Measurements from ENCODE around the gene EFL1.

The EFL1 gene

DNA sequence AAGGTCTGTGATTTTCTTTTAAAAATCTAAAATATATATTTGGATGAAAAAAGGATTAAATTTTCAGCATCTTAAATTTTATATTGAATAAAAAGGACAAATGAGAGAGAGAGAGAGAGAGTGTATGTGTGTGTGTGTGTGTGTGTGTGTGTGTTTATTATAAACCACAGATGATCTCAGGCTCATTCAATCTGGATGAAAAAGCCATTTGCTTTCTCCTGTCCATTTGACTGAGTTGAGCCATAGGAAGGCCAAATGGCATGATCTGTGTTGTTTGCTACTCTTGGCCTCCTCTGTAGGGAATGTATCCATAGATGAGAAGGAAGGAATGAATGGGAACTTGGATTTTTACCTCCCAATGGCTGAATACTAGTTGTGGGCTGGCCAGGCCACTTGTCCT, 124.2 kb downstream of the EFL1 start:
- Histone ChIP-seq H3K4me1 (ENCODE audit: insufficient read depth, low read length) (no peaks in the 10 kb centered on the region), H3K9ac (ENCODE audit: low read depth, low read length) (no peak overlapping the region), H3K9me3 (ENCODE audit: control insufficient read depth, insufficient read depth, low read length) (no peaks in the 10 kb centered on the region), H3K36me3 (ENCODE audit: insufficient read depth, low read length) (peaks cover 3% of the 10 kb centered on the region; the same call in 1 of the 2 replicates)

DNA sequence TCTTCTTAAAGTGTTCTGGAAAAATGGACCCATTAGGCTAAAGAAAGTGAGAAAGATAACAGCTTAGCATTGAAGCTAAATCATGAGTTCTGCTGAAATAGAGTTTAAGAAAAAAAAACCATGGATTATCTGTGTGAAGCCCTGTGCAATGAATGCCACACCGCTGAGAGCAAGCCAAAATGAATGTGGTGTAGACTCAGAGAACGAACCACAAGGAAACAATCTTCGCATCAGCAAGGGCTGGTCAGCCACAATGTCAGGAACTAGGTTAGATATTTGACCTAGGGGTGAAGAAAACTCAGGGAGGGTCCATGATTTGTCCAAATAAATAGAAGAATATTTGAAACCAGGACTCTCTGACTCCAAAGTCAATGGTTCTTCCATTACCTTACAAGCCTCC, 125.3 kb downstream of the EFL1 start:
- H3K36me3 ChIP-seq (ENCODE audit: insufficient read depth, low read length) = peaks cover 3% of the 10 kb centered on the region; the same call in 1 of the 2 replicates
- no peaks in the 10 kb centered on the region for H3K9me3 ChIP-seq (ENCODE audit: control insufficient read depth, insufficient read depth, low read length)
- H3K4me1 ChIP-seq (ENCODE audit: insufficient read depth, low read length) = no peaks in the 10 kb centered on the region
- no peak overlapping the region for H3K9ac ChIP-seq (ENCODE audit: low read depth, low read length)

DNA sequence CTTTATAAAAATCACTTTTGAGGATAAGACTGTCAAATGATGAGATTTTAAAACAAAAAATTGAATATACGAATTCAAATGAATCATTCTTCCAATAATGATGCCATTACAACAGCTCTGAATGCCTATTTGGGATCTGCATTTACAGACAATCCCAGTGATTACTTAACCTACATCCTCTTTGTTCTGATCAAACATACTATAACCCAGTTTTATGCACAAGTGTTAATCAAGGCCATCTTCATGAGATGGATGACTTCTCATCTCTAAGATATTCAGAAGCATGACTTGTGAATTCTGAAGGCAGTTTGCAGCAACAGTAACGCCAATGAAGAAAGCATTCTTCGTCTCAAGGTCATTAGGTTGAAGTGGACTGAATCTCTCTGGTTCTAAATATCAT, 126.4 kb downstream of the EFL1 start:
- peaks cover 3% of the 10 kb centered on the region; the same call in 1 of the 2 replicates for H3K36me3 ChIP-seq (ENCODE audit: insufficient read depth, low read length)
- no peaks in the 10 kb centered on the region for H3K4me1 ChIP-seq (ENCODE audit: insufficient read depth, low read length)
- H3K9ac ChIP-seq (ENCODE audit: low read depth, low read length) = no peak overlapping the region
- no peaks in the 10 kb centered on the region for H3K9me3 ChIP-seq (ENCODE audit: control insufficient read depth, insufficient read depth, low read length)

DNA sequence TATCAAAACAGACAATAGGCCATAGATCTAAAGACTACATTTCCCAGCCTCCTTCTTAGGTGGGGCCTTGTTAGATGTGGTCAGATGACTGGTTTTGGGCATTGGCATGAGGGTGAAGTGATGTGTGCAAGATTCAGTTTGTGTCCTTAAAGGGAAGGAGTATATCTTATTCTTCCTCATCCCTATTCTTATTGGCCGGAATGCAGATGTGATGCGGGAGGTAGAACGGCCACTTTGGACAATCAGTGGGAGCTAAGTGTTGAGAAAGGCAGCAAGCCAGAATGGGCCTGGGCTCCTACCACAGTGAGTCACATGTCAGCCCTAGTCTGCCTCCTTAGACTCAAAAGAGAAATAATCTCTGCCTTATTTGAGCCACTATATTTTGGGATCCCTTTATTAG, 126.9 kb downstream of the EFL1 start:
- H3K9ac ChIP-seq (ENCODE audit: low read depth, low read length) = no peak overlapping the region
- H3K9me3 ChIP-seq (ENCODE audit: control insufficient read depth, insufficient read depth, low read length) = no peaks in the 10 kb centered on the region

DNA sequence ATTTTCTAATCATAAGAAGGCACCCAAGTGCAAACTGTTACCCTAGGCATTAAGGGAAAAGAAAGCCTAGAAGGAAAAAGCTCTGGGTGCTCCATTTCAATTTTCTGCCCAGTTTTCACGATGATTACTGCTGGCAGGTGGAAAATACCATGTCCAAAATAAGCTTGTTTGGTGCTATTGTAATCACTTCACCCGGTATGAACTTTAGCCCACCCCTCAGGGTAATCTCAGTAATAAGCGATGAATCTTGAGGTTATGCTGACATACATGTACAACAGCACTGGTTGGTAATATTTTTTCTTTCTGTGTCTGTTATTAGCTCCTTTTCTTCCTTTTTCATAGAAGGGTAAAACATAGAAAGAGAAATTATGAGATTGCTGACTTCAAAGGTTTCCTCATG, 128.1 kb downstream of the EFL1 start:
- no peaks in the 10 kb centered on the region for H3K9me3 ChIP-seq (ENCODE audit: control insufficient read depth, insufficient read depth, low read length)
- H3K4me1 ChIP-seq (ENCODE audit: insufficient read depth, low read length) = no peaks in the 10 kb centered on the region
- H3K36me3 ChIP-seq (ENCODE audit: insufficient read depth, low read length) = peaks cover 3% of the 10 kb centered on the region; the same call in 1 of the 2 replicates
- H3K9ac ChIP-seq (ENCODE audit: low read depth, low read length) = no peak overlapping the region

More for the DNA sequence above, 126.9 kb downstream of the EFL1 start:
- H3K4me1 ChIP-seq (ENCODE audit: insufficient read depth, low read length) = no peaks in the 10 kb centered on the region
- peaks cover 3% of the 10 kb centered on the region; the same call in 1 of the 2 replicates for H3K36me3 ChIP-seq (ENCODE audit: insufficient read depth, low read length)

DNA sequence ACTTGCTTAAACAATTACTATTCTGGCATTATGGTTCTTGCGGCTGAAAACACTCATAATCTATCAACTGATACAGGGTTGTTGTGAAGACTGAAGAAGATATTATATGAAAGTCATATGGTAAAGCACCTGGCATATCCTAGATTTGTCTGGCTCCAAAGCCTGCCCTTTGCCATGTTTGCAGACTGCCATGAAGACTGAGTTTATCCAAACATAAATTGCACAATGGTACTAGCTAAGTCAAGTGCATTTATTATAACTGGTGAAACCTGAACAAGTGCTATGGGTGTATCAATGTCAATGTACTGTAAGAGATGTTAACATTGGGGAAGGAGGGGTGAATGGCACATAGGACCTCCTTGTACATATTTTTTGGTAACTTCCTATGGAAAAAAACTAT, 129.3 kb downstream of the EFL1 start:
- no peak overlapping the region for H3K9ac ChIP-seq (ENCODE audit: low read depth, low read length)
- H3K36me3 ChIP-seq (ENCODE audit: insufficient read depth, low read length) = no peaks in the 10 kb centered on the region; the same call in 1 of the 2 replicates
- no peaks in the 10 kb centered on the region for H3K4me1 ChIP-seq (ENCODE audit: insufficient read depth, low read length)
- no peaks in the 10 kb centered on the region for H3K9me3 ChIP-seq (ENCODE audit: control insufficient read depth, insufficient read depth, low read length)

DNA sequence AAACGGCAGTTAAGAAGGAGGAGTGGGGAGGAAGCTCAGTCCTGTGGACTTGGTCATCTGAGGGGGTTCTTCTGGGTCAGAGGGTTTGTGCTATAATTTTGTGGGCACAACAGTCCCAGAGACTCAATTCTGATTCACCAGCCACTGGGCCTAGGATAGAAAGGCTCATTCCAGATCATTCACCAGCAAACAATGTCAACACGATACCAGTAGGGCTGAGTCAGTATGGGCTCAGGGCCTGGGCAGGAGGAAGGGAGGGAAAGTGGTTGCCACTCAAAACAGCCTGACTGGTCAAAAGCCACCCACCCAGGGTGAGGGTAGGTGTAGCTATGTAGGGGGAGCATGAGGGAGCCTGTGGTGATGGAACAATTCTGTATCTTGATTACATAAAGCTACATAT, 129.8 kb downstream of the EFL1 start:
- Histone ChIP-seq H3K4me1 (ENCODE audit: insufficient read depth, low read length) (no peaks in the 10 kb centered on the region), H3K36me3 (ENCODE audit: insufficient read depth, low read length) (no peaks in the 10 kb centered on the region; the same call in 1 of the 2 replicates)

DNA sequence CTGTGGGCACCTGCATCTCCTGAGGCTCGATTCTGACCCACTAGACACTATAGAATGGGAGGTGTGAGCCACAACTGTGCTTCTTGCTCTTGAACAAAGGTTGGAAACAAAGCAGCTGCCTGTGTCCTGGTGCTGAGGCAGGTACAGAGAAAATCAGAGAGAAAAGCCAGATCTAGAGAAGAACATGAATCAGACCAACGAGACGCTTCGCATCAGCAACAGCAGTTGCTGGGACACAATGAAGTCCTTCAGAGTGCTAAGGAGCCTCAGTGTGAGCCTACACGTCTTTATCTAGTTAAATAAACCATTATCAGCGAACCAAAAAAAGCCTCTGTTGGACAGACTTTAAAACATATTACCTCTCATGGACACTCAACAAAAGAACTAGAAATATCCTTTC, 130.4 kb downstream of the EFL1 start:
- no peaks in the 10 kb centered on the region for H3K4me1 ChIP-seq (ENCODE audit: insufficient read depth, low read length)
- no peaks in the 10 kb centered on the region for H3K9me3 ChIP-seq (ENCODE audit: control insufficient read depth, insufficient read depth, low read length)
- no peak overlapping the region for H3K9ac ChIP-seq (ENCODE audit: low read depth, low read length)
- no peaks in the 10 kb centered on the region; the same call in 1 of the 2 replicates for H3K36me3 ChIP-seq (ENCODE audit: insufficient read depth, low read length)

More for the DNA sequence above, 129.8 kb downstream of the EFL1 start:
- Histone ChIP-seq H3K9ac (ENCODE audit: low read depth, low read length) (no peak overlapping the region), H3K9me3 (ENCODE audit: control insufficient read depth, insufficient read depth, low read length) (no peaks in the 10 kb centered on the region)

DNA sequence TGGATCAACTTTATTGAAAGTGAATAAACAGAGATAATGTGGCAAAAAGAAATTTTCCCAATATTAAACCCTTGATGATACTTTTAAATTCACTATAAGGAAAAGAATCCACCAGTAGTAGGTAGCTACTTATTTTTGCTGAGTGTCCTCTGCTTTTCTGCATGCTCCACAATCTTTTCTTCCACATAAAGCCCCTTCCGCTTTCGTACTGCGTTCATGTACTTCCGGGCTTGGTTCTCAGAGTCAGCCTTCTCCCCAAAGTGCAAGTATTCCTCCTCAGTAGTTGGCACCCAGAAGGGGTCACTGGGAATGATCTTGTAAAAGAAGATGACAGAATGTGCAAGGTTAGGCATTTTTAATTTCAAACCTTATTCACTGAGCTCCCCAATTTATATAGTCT, 132.3 kb downstream of the EFL1 start:
- Histone ChIP-seq H3K4me1 (ENCODE audit: insufficient read depth, low read length) (no peaks in the 10 kb centered on the region), H3K36me3 (ENCODE audit: insufficient read depth, low read length) (no peaks in the 10 kb centered on the region; the same call in 1 of the 2 replicates), H3K9ac (ENCODE audit: low read depth, low read length) (no peak overlapping the region), H3K9me3 (ENCODE audit: control insufficient read depth, insufficient read depth, low read length) (no peaks in the 10 kb centered on the region)

DNA sequence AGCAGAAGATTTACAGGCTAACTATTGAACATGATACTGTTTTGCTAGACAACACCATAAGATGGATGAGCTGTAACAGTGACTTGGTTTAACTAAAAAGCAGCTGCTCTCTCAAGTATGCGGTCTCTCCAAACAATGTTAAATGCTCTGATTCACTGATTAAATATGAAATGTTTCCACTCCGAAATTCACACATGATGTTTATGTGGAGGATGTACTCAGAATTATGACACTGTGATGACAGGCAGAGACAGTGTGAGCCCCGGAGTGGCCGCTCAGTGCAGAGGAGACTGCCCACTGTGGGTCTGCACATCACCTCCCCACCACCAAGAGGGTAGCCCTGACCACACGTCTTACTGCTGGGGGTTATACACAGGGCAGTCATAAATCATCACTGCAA, 132.8 kb downstream of the EFL1 start:
- no peaks in the 10 kb centered on the region; the same call in 1 of the 2 replicates for H3K36me3 ChIP-seq (ENCODE audit: insufficient read depth, low read length)
- no peaks in the 10 kb centered on the region for H3K9me3 ChIP-seq (ENCODE audit: control insufficient read depth, insufficient read depth, low read length)
- H3K4me1 ChIP-seq (ENCODE audit: insufficient read depth, low read length) = no peaks in the 10 kb centered on the region
- no peak overlapping the region for H3K9ac ChIP-seq (ENCODE audit: low read depth, low read length)

DNA sequence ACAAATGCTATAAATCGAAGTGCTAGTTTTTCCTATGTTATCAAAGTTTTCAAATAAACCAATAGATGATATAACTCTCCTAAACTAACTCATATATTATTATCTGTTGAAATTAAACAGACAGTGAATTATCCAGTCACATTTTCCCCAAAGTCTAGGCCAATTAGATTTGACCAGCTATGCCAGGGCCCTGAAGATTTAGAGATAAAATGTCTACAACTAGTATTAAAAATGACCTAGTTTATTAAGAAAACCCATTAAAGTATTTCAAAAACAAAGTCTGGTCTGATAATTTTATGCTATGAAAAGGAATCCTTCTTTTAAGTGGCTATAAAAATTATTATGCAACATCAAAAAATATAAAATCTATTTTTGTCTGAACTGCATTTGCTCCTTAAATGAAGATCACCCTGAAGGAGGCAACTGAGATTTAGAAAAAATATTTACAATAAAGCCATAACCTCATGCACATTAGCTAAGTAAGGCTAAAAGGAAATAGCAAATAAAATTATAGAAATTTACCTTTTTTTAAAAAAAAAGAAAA, 133.3 kb downstream of the EFL1 start:
- Histone ChIP-seq H3K36me3 (ENCODE audit: insufficient read depth, low read length) (no peaks in the 10 kb centered on the region; the same call in 1 of the 2 replicates), H3K9ac (ENCODE audit: low read depth, low read length) (no peak overlapping the region), H3K9me3 (ENCODE audit: control insufficient read depth, insufficient read depth, low read length) (no peaks in the 10 kb centered on the region), H3K4me1 (ENCODE audit: insufficient read depth, low read length) (no peaks in the 10 kb centered on the region)

DNA sequence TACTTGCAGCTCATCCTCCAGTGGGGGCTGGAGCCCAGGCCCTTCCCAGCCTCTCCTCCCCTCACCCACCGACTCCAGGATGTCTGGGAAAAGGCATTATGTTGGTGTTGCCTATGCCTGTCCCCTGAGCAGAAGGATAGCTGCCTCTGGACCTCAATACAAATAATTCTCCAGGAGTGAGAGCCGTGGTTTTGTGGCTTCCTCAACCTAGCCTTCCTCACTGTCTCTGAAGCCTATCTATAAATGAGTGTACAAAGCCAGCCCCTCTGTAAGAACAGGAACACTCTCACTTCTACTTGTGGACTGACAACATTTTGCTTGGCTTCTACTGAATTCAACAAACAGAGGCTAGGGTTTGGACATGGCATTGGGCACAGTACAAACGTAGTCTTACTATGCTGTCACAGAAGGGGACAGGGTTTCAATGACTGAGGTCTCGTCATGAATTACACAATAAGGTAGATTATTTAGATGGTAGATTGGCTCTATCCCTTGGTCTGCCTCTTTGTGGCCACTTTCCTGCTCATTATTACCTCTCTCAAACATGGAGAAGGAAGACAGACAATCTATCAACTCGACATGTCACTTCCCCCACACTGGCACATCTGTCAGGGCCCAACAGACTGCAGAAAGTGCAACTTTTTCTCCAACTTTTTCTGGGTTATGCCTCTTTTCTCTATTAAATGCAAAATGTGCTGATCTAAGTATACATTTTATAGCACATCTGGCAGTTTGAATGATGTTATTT, 134.0 kb downstream of the EFL1 start:
- H3K4me1 ChIP-seq (ENCODE audit: insufficient read depth, low read length) = no peaks in the 10 kb centered on the region
- no peaks in the 10 kb centered on the region; the same call in 1 of the 2 replicates for H3K36me3 ChIP-seq (ENCODE audit: insufficient read depth, low read length)
- H3K9ac ChIP-seq (ENCODE audit: low read depth, low read length) = no peak overlapping the region
- no peaks in the 10 kb centered on the region for H3K9me3 ChIP-seq (ENCODE audit: control insufficient read depth, insufficient read depth, low read length)

DNA sequence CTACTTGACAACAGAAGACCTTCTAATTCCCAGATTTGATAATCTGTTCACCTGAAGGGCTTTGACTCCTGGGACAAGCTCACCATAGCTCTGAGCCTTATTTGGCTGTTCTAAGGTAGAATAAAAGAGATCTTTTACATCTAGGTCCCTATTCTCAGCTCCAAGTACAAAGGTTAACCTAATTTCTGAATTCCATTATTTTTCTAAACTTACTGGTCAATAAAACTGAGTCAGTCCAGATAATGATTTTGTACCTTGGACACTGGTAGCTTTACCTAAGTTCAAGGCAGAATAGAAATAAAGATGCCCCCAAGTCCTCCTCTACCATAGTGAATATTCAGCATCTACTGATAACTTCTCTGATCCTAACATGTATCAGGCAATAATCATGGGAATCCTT, 135.0 kb downstream of the EFL1 start:
- no peaks in the 10 kb centered on the region for H3K9me3 ChIP-seq (ENCODE audit: control insufficient read depth, insufficient read depth, low read length)
- no peaks in the 10 kb centered on the region for H3K4me1 ChIP-seq (ENCODE audit: insufficient read depth, low read length)
- no peaks in the 10 kb centered on the region; the same call in 1 of the 2 replicates for H3K36me3 ChIP-seq (ENCODE audit: insufficient read depth, low read length)
- H3K9ac ChIP-seq (ENCODE audit: low read depth, low read length) = no peak overlapping the region

DNA sequence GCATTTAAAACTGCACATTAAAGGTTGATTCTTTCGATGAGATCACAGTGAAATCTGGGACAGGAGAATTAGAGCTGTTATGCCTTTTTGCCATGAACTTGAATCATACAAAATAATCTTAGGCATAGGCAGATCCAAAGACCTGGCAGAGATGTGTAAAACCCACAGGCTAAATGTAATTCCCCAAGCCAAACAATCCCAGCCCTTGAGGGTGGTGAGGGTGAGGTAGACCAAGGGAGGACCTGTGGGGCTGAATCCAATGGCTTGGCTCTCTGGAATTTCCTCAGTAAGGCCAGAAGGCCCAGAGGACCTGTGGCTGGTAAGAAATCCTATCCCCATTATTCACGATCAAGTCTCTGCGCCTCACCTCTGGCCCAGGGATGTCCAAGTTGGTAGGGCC, 136.2 kb downstream of the EFL1 start:
- no peak overlapping the region for H3K9ac ChIP-seq (ENCODE audit: low read depth, low read length)
- H3K36me3 ChIP-seq (ENCODE audit: insufficient read depth, low read length) = no peaks in the 10 kb centered on the region; the same call in 1 of the 2 replicates
- no peaks in the 10 kb centered on the region for H3K9me3 ChIP-seq (ENCODE audit: control insufficient read depth, insufficient read depth, low read length)
- no peaks in the 10 kb centered on the region for H3K4me1 ChIP-seq (ENCODE audit: insufficient read depth, low read length)
